SJSA1 (cell line): ENCODE measurements around the gene ARPC4. TPM values are rescaled to one million over a fixed set of nuclear protein-coding genes. Genes with fewer than 3 reads are reported as not detected.
A peak's percentile ranks its signal among the peaks of the same experiment; 100 is the strongest.

ENCODE experiments used
- DNase-seq, 2 experiments: peaks; one replicate each; pipeline ENCODE4 v3.0.0-alpha.2; 2015 to 2020; ENCODE audit warnings: low spot score in 2 of 2, low read depth in 1 of 2
- H3K27ac ChIP-seq: fragments of 250-450 bp; sonication (Bioruptor Pico); 2 replicates; pipeline ENCODE4 v1.5.1; 2020; ENCODE audit warnings: mild to moderate bottlenecking, moderate library complexity
- H3K27me3 ChIP-seq: fragments of 250-450 bp; sonication (Bioruptor Pico); replicated peaks from 2 replicates; pipeline ENCODE4 v1.5.1; 2020; ENCODE audit warnings: mild to moderate bottlenecking, moderate library complexity
- H3K36me3 ChIP-seq: fragments of 250-450 bp; sonication (Bioruptor Pico); 2 replicates; pipeline ENCODE4 v1.5.1; 2020; ENCODE audit warnings: mild to moderate bottlenecking
- H3K4me1 ChIP-seq: fragments of 250-450 bp; sonication (Bioruptor Pico); replicated peaks from 2 replicates; pipeline ENCODE4 v1.6.1; 2021; ENCODE audit warnings: mild to moderate bottlenecking
- H3K4me3 ChIP-seq: fragments of 250-450 bp; sonication (Bioruptor Pico); 2 replicates; pipeline ENCODE4 v1.5.1; 2020; ENCODE audit warnings: mild to moderate bottlenecking
- H3K9me3 ChIP-seq: fragments of 250-450 bp; sonication (Bioruptor Pico); replicated peaks from 2 replicates; pipeline ENCODE4 v1.5.1; 2020; ENCODE audit warnings: mild to moderate bottlenecking
- total RNA-seq: library from RNA; depleted of rRNA; stranded (reverse); fragments of >200 nt; shearing (Covaris generic); gene quantifications from 2 replicates; pipeline ENCODE4 v1.2.3, GENCODE V29; 2014

ARPC4 gene
- total RNA-seq, 1 experiment from 2014 or later: 270 TPM

DNA sequence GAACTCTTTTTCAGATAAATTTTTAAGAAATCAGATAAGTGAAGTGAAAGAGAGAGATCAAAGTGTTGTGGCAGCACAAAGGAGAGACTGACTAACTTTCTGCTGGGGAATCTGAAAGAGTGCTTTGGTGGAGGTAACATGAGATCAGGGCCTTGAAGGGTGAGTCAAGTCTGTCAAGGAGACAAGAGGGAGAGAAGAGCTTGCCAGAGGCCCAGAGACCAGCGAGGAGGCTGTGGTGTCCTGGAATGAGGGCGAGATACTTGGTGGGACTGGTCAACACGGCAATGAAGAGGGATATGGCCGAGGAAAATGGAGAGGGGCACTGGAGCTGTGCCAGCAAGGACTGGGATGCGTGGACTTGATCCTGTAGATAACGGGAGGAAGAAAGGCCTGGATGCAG, 5.2 kb upstream of the ARPC4 start:
- Histone ChIP-seq H3K4me1 (peaks cover 12% of the 10 kb centered on the region), H3K27ac (no peak overlapping the region), H3K4me3 (no peak overlapping the region), H3K9me3 (no peaks in the 10 kb centered on the region), H3K27me3 (no peaks in the 10 kb centered on the region), H3K36me3 (peaks cover 69% of the 10 kb centered on the region)
- no peak for DNase-seq

DNA sequence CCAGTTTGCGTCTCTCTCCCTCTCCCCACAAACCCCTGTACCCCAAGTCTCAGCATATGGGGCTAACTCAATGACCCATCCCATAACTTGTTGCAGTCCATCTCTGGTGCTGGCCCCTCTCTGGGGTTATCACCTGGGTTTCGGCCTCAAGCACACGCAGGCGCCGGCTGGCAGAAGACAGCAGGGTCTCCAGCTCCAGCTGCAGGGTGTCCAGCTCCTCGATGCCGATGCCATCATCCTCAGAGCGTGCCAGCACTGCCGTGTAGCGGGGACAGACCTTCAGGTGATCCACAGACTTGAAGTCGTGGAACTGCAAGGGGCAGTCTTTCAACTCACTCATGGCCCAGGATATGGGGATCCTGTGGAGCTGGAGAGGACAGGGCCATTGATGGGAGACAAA, 1.8 kb upstream of the ARPC4 start:
- H3K36me3 ChIP-seq: peaks cover 75% of the 10 kb centered on the region
- no peaks in the 10 kb centered on the region for H3K9me3 ChIP-seq
- peaks cover 12% of the 10 kb centered on the region for H3K4me1 ChIP-seq
- no peak for DNase-seq
- no peak overlapping the region for H3K27ac ChIP-seq
- H3K27me3 ChIP-seq: no peaks in the 10 kb centered on the region
- H3K4me3 ChIP-seq: no peak overlapping the region

DNA sequence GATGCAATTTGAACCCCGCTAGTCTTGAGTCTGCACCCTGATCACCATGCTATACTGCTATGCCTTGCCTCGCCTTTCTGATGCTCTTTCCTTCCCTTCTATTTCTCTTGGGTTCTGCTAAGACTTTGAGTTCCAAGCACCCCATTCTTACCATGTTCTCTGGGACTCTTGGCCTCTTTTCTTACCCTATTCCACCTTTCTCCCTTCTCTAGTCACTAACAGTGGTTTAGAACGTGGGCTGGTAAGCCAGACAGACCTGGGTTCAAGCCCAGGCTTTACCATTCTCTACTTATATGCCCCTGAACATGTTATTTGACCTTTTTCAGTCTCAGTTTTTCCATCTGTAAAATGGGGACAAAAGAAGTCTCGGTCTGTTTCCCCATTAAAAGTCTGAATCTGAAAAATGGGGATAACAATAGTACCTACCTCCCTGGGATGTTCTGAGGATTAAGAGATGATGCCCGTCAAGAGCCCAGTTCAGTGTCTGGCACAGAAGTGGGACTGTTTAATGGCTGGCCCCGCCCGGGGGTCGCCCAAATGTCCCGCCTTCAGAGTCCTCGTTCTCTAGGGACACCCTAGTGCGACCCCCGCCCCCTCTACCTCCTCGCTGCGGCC, 985 bp upstream of the ARPC4 start:
- peak overlapping the region; percentile 69 for H3K4me3 ChIP-seq
- peak overlapping the region; percentile 98 for H3K27ac ChIP-seq
- no peaks in the 10 kb centered on the region for H3K27me3 ChIP-seq
- peaks cover 72% of the 10 kb centered on the region for H3K36me3 ChIP-seq
- DNase-seq: no peak
- H3K4me1 ChIP-seq: peaks cover 12% of the 10 kb centered on the region
- no peaks in the 10 kb centered on the region for H3K9me3 ChIP-seq

DNA sequence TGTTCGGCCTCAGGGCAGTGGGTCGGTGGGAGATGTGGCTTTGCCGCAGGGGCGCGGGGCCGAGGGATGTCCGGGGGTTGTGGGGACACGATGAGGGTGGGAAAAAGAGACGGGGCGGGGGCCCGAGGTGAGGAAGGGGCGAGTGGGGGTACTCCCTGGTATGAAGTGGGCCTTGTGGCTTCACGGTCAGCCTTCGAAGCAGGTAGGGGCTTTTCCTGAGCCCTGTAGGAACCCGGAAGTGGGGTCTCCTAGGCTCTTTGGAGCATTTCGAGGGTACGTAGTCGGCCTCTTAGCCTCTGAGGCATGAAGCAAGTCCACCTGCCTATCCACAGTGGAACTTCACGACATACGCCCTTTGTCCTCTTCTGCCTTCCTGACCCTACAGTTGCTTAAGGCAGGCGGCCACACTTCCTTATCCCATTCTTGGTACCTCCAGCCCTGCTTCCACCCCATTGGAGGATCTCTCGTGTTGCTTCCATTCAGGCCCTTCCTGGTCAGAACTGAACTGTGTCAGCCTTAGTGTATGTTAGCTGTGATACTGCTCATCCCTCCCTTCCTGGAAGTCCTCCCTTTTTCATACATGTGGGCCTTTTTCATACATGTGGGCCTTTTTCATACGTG, 389 bp downstream of the ARPC4 start:
- Histone ChIP-seq H3K27me3 (no peaks in the 10 kb centered on the region), H3K9me3 (no peaks in the 10 kb centered on the region), H3K27ac (peak overlapping the region; percentile 98), H3K36me3 (peaks cover 76% of the 10 kb centered on the region), H3K4me3 (peak overlapping the region; percentile 69), H3K4me1 (peaks cover 12% of the 10 kb centered on the region)
- DNase-seq: peak in 1 of 2 experiments; percentile 27

DNA sequence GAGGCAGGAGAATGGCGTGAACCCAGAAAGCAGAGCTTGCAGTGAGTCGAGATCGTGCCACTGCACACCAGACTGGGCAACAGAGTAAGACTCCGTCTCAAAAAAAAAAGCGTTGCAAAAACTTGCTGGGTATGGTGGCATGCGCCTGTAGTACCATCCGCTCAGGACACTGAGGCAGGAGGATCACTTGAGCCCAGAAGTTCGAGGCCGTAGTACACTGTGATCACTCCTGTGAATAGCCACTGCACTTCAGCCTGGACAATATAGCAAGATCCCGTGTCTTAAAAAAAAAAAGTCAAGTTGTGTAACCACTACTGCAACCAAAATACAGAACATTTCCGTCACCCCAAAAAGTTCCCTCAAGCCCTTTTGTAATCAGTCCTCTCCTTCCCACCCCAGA, 1.5 kb downstream of the ARPC4 start:
- no peaks in the 10 kb centered on the region for H3K27me3 ChIP-seq
- no peak overlapping the region for H3K27ac ChIP-seq
- no peak overlapping the region for H3K4me3 ChIP-seq
- H3K36me3 ChIP-seq: peaks cover 81% of the 10 kb centered on the region
- peaks cover 12% of the 10 kb centered on the region for H3K4me1 ChIP-seq
- no peaks in the 10 kb centered on the region for H3K9me3 ChIP-seq
- no peak for DNase-seq

DNA sequence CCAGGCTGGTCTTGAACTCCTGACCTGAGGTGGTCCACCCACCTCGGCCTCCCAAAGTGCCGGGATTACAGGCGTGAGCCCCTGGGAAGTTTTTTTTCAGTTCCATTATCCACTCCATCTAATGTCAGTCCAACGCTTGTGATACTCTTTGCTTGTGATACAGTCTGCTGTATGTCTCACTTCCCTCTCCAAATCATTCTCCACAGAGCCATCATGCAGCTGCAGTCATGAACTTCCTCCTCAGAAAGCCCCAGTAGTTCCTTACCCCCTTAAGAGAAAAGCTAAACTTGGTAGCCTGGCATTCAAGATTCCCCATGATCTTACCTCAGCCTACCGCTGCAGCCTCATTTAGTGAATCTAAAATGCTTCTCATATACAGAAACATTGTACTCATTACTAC, 2.3 kb downstream of the ARPC4 start:
- no peak overlapping the region for H3K4me3 ChIP-seq
- H3K4me1 ChIP-seq: peaks cover 12% of the 10 kb centered on the region
- no peak overlapping the region for H3K27ac ChIP-seq
- peaks cover 81% of the 10 kb centered on the region for H3K36me3 ChIP-seq
- H3K9me3 ChIP-seq: no peaks in the 10 kb centered on the region
- H3K27me3 ChIP-seq: no peaks in the 10 kb centered on the region
- DNase-seq: no peak

DNA sequence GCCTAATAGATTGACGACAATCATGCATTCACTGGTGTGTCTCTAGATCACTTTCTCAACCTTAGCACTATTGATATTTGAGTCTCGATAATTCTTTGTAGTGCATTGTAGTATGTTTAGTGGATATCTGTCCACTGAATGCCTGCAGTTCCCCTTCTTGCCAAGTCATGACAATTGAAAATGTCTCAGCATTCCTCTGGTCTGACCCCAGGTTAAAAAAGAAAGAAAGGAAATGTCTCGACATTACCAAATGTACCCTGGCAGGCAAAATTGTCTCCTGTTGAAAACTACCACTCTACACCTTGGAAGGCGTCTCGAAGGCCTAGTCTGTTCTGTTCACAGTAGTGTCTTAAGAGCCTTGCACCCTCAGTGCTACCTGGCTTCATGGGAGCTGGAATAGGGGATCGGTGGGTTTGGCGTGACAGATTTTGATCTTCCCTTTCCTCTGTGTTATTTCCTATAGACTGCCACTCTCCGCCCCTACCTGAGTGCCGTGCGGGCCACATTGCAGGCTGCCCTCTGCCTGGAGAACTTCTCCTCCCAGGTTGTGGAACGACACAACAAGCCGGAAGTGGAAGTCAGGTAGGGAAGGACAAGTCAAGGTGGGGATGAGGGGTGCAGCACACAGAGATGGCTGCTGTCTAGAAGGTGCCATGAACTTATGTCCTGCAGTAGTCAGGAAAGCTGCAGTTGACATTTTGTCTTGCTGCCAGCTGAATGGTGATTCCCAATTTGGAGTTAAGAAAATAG, 4.5 kb downstream of the ARPC4 start:
- H3K9me3 ChIP-seq: no peaks in the 10 kb centered on the region
- DNase-seq: no peak
- peaks cover 85% of the 10 kb centered on the region for H3K36me3 ChIP-seq
- no peaks in the 10 kb centered on the region for H3K27me3 ChIP-seq
- H3K27ac ChIP-seq: no peak overlapping the region
- H3K4me3 ChIP-seq: no peak overlapping the region
- no peaks in the 10 kb centered on the region for H3K4me1 ChIP-seq

DNA sequence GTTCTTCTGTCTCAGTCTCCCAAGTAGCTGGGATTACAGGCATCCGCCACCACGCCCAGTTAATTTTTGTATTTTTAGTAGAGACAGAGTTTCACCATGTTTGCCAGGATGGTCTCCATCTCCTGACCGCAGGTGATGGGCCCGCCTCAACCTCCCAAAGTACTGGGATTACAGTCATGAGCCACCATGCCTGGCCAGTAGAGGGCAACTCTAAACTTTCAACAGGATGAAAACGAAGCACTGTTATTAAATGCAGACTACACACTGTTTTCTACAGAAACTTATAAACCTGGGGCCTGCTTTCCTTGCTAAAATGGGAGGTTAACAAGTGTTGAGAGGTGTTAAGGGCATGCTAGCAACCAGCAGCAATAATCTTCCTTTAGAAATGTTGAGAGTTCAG, 7.6 kb downstream of the ARPC4 start:
- Histone ChIP-seq H3K36me3 (peaks cover 91% of the 10 kb centered on the region), H3K4me3 (no peak overlapping the region), H3K27me3 (no peaks in the 10 kb centered on the region), H3K4me1 (no peaks in the 10 kb centered on the region), H3K9me3 (no peaks in the 10 kb centered on the region), H3K27ac (no peak overlapping the region)
- DNase-seq: no peak

DNA sequence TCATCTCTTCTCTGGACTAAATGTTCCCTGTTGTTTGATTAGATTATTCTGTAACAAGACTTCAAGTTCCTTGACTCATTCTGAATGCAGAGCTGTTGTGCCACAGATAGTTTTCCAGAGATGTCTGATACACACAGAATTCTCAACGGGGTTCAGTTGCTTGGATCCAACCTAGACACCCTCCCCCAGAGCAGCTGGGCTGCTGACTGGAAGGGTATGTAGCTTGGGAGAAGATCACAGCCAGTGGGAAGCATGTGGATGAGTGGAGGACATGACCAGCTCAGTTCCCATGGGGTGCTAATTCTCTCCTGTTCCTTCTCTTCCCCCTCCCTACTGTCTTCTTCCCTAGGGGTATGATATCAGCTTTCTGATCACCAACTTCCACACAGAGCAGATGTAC, 10.6 kb downstream of the ARPC4 start:
- H3K9me3 ChIP-seq: no peaks in the 10 kb centered on the region
- H3K27me3 ChIP-seq: no peaks in the 10 kb centered on the region
- no peak overlapping the region for H3K27ac ChIP-seq
- H3K4me3 ChIP-seq: no peak overlapping the region
- no peaks in the 10 kb centered on the region for H3K4me1 ChIP-seq
- peaks cover 89% of the 10 kb centered on the region for H3K36me3 ChIP-seq
- no peak for DNase-seq

DNA sequence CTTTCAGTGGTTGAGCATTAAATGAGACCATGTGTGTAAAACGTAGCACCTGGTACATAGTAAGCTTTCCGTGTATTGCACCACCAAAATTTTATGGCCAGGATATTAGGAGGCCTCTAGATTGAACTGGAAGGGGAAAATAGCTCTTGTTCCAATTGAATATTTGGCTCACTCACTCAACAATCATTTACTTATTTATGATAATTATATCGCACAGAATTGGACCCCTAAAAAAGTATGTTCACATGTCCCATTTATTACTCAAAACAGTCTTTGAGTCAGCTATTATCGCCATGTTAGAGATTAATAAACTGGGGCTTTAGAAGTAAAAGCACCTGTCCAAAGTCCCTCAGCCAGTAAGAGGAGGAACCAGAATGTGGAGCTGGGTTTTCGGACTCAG, 12.1 kb downstream of the ARPC4 start:
- Histone ChIP-seq H3K27me3 (no peaks in the 10 kb centered on the region), H3K36me3 (peaks cover 91% of the 10 kb centered on the region), H3K9me3 (no peaks in the 10 kb centered on the region), H3K4me3 (no peak overlapping the region), H3K27ac (no peak overlapping the region), H3K4me1 (peaks cover 7% of the 10 kb centered on the region)
- no peak for DNase-seq

DNA sequence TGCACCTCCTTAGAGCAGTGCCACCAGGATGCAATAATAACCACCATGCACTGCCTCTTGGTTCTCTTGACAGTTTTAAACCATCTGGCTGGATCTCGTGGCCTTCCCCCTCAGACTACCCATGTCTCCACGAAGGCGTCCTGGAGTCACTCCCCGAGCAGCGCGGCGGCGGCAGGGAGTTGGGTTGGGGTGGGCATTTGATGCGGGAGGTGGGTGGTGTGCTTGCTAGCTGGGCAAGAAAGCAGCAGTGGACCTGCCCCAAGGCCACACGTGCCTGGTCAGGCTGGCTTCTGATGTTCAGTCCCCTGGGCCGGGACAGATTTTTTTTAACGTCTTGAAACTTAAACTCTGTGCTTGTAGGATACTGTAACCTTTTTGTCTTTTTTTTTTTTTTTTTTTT, 13.3 kb downstream of the ARPC4 start:
- no peak for DNase-seq
- H3K4me3 ChIP-seq: no peak overlapping the region
- peaks cover 89% of the 10 kb centered on the region for H3K36me3 ChIP-seq
- H3K27me3 ChIP-seq: no peaks in the 10 kb centered on the region
- no peaks in the 10 kb centered on the region for H3K9me3 ChIP-seq
- H3K4me1 ChIP-seq: peaks cover 15% of the 10 kb centered on the region
- H3K27ac ChIP-seq: no peak overlapping the region

DNA sequence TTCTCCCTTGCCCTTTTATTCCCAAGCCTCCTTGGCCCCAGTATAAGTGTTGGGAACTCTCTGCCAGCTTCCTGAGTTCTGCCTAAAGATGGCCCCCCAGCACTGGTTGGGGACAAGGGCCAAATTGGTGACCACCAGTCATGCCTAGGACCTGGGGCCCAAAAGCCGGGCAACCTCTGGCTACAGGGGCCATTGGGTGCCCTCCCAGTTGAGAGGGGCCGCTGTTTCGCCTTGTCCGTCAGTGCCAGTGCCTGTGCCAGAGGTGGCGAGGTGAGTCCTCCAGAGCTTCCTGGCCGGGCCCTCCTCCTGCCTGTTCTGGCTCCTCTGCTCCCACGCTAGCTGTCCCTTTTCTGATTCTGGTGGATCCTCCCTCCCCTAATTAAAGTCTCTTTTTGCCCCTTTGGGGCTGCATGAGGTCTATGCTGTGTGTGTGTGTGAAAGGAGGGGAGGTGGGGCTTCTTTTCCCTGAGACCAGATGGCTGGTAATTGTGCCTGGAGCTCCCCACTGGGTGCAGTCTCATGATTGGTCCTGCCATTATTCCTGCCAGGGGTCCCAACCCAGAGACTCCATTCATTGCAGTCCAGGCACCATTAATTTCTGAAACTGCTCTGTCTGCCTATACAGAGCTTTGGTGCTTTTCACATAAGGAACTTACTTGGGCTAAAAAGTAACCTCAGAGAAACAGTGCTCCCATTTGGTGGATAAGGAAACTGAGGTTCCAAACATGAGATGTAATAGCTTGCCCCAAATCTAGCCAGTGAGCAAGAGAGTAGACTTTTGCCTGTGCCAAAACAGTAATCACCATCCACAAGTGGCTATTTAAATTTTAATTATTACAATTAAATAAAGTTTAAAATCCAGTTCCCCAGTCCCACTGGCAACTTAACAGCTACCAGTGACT, 14.1 kb downstream of the ARPC4 start:
- no peak overlapping the region for H3K27ac ChIP-seq
- H3K4me3 ChIP-seq: no peak overlapping the region
- peaks cover 87% of the 10 kb centered on the region for H3K36me3 ChIP-seq
- H3K9me3 ChIP-seq: no peaks in the 10 kb centered on the region
- peaks cover 15% of the 10 kb centered on the region for H3K4me1 ChIP-seq
- DNase-seq: no peak
- H3K27me3 ChIP-seq: no peaks in the 10 kb centered on the region

DNA sequence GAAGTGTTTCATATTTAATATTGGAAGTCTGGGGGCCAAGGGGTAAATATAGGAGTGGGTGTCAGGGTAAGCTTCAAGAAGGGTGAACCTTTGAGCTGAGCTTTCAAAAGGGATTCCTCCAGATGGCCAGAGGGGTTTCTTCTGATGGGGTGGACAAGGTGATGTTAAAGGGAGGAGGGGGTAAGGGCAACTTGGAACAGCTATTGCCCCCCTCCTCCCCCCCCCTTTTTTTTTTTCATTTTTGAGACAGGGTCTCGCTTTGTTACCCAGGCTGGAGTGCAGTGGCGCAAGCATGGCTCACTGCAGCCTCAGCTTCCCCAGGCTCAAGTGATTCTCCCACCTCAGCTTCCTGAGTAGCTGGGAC, 15.1 kb downstream of the ARPC4 start:
- Histone ChIP-seq H3K27ac (no peak overlapping the region), H3K9me3 (no peaks in the 10 kb centered on the region), H3K27me3 (no peaks in the 10 kb centered on the region), H3K4me3 (no peak overlapping the region), H3K4me1 (peaks cover 15% of the 10 kb centered on the region), H3K36me3 (peaks cover 84% of the 10 kb centered on the region)
- no peak for DNase-seq
